ENCODE measurements around the gene BCORL1. TPM values are rescaled to one million over a fixed set of nuclear protein-coding genes. Genes with fewer than 3 reads are reported as not detected.
A peak's percentile ranks its signal among the peaks of the same experiment; 100 is the strongest.

Gene BCORL1
- total RNA-seq, 2 experiments from 2014 or later: 1.7 to 5.4 TPM

DNA sequence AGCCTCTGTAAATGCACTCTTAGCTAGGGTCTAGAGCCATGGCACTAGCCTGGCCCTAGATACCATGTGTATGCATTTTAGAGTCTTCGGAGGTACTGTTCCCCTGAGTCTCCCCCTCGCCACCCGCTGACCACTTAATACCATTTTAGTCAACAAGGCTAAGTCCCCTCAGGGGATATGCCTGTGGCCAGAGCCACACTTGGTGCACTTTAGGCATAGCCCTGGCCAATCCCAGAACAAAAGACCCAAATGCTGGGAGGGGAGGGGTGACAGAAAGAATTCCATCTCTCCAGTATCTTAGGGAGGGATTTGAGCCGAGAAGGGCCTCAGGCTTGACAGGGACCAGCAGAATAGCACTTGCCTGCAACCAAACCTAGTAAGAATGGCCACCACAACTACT, 28.6 kb upstream of the BCORL1 start:
- Histone ChIP-seq H3K4me3 (ENCODE audit: low read depth, low read length, poor library complexity, severe bottlenecking) (no peak overlapping the region), H3K79me2 (ENCODE audit: insufficient read depth, low read depth, low read length) (no peaks in the 10 kb centered on the region), H2AFZ (ENCODE audit: low read length) (no peak overlapping the region), H4K20me1 (ENCODE audit: insufficient read depth, low read length) (no peaks in the 10 kb centered on the region), H3K4me2 (ENCODE audit: low read length) (no peak overlapping the region), H3K9me3 (ENCODE audit: low read length) (no peaks in the 10 kb centered on the region), H3K36me3 (ENCODE audit: insufficient read depth, low read length) (no peaks in the 10 kb centered on the region), H3K4me1 (ENCODE audit: insufficient read depth, low read length, poor library complexity, severe bottlenecking) (peaks cover 51% of the 10 kb centered on the region), H3K27ac (ENCODE audit: low read depth, low read length, poor library complexity, severe bottlenecking) (no peak overlapping the region), H3K9me2 (ENCODE audit: insufficient read depth, low read length) (no peaks in the 10 kb centered on the region)
- no TSS peak for BruUV-seq (replicated peaks)
- no peak for DNase-seq (ENCODE audit: low spot score)
- POLR2A ChIA-PET: interaction anchor here (1.1 to 1.4 kb wide), 4 partner anchors 8 to 23 kb away, joined by 3 to 5 read pairs (median 4); no protein-coding TSS in a partner anchor
- CTCF ChIA-PET (ENCODE audit: unreplicated experiment): no interaction called here
- intact Hi-C loops (cut with micrococcal nuclease; ENCODE audit: unreplicated experiment): no loop called here
- TF ChIP-seq EZH2phosphoT487 (IDR thresholded peaks at IDR 0.05; ENCODE audit: borderline replicate concordance, low read depth, low read length) (no peak), CTCF (conservative IDR thresholded peaks at IDR 0.05; ENCODE audit: low read length) (no peak)

DNA sequence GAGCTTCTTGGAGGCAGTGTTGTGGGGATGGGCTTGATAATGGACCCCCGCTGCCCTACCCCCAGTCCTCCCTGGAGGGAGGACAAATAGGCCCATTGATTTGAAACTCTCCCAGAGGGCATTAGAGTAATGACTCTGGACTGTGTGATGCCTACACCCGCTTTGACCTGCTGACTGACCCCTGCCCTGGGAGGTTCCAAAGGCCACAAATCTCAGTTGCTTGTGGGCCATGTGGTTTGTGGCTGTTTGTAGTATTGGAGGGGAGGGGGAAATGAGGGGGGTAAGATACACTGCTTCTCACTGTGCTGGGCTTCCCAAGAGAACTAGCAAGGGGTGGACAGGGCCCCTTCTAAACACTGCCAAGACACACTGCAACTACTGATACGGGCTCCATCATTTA, 27.6 kb upstream of the BCORL1 start:
- CTCF ChIA-PET (ENCODE audit: unreplicated experiment): no interaction called here
- Histone ChIP-seq H2AFZ (ENCODE audit: low read length) (no peak overlapping the region), H3K4me3 (ENCODE audit: low read depth, low read length, poor library complexity, severe bottlenecking) (no peak overlapping the region), H3K27ac (ENCODE audit: low read depth, low read length, poor library complexity, severe bottlenecking) (no peak overlapping the region), H4K20me1 (ENCODE audit: insufficient read depth, low read length) (no peaks in the 10 kb centered on the region), H3K4me2 (ENCODE audit: low read length) (0 out of 2 replicates have a peak overlapping the region, but pooled peaks have one; percentile 29), H3K4me1 (ENCODE audit: insufficient read depth, low read length, poor library complexity, severe bottlenecking) (peaks cover 60% of the 10 kb centered on the region), H3K36me3 (ENCODE audit: insufficient read depth, low read length) (no peaks in the 10 kb centered on the region), H3K79me2 (ENCODE audit: insufficient read depth, low read depth, low read length) (no peaks in the 10 kb centered on the region), H3K9me3 (ENCODE audit: low read length) (no peaks in the 10 kb centered on the region), H3K9me2 (ENCODE audit: insufficient read depth, low read length) (no peaks in the 10 kb centered on the region)
- no peak for TF ChIP-seq CTCF (conservative IDR thresholded peaks at IDR 0.05; ENCODE audit: low read length)
- TF ChIP-seq EZH2phosphoT487 (IDR thresholded peaks at IDR 0.05; ENCODE audit: borderline replicate concordance, low read depth, low read length): no peak
- BruUV-seq (replicated peaks): no TSS peak
- POLR2A ChIA-PET: no interaction called here
- no peak for DNase-seq (ENCODE audit: low spot score)
- intact Hi-C loops (cut with micrococcal nuclease; ENCODE audit: unreplicated experiment): no loop called here

DNA sequence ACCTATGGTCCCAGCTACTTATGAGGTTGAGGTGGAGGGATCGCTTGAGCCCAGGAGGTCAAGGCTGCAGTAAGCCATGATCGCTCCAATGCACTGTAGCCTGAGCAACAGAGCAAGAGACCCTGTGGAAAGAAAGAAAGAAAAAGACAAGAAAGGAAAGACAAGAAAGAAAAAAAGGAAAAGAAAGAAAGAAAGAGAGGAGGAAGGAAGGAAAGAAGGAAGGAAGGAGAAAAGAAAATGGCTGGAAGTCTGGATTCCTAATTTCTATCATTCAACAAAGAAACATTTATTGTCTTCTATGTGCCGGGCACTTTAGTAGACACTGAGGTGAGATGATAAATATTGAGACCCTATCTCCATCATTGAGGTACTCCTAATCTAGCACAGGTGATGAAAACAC, 26.8 kb upstream of the BCORL1 start:
- Histone ChIP-seq H3K4me2 (ENCODE audit: low read length) (no peak overlapping the region), H3K4me1 (ENCODE audit: insufficient read depth, low read length, poor library complexity, severe bottlenecking) (peaks cover 66% of the 10 kb centered on the region), H3K9me2 (ENCODE audit: insufficient read depth, low read length) (no peaks in the 10 kb centered on the region), H3K36me3 (ENCODE audit: insufficient read depth, low read length) (no peaks in the 10 kb centered on the region), H3K4me3 (ENCODE audit: low read depth, low read length, poor library complexity, severe bottlenecking) (no peak overlapping the region), H4K20me1 (ENCODE audit: insufficient read depth, low read length) (no peaks in the 10 kb centered on the region), H3K9me3 (ENCODE audit: low read length) (no peaks in the 10 kb centered on the region), H3K27ac (ENCODE audit: low read depth, low read length, poor library complexity, severe bottlenecking) (no peak overlapping the region), H3K79me2 (ENCODE audit: insufficient read depth, low read depth, low read length) (no peaks in the 10 kb centered on the region), H2AFZ (ENCODE audit: low read length) (no peak overlapping the region)
- no peak for DNase-seq (ENCODE audit: low spot score)
- intact Hi-C loops (cut with micrococcal nuclease; ENCODE audit: unreplicated experiment): no loop called here
- POLR2A ChIA-PET: interaction anchor here (0.7 kb wide), 1 partner anchor 68 kb away, joined by 4 read pairs; no protein-coding TSS in a partner anchor
- no peak for TF ChIP-seq EZH2phosphoT487 (IDR thresholded peaks at IDR 0.05; ENCODE audit: borderline replicate concordance, low read depth, low read length)
- TF ChIP-seq CTCF (conservative IDR thresholded peaks at IDR 0.05; ENCODE audit: low read length): no peak
- no TSS peak for BruUV-seq (replicated peaks)
- CTCF ChIA-PET (ENCODE audit: unreplicated experiment): no interaction called here

All from OCI-LY7 (cell line).